CD1c-positive myeloid dendritic cell (primary cell): ENCODE measurements around the gene UBASH3A.

ENCODE experiments used
- DNase-seq: peaks from one replicate; pipeline ENCODE4 v3.0.0-alpha.2; 2016; ENCODE audit errors: extremely low spot score

UBASH3A gene

DNA sequence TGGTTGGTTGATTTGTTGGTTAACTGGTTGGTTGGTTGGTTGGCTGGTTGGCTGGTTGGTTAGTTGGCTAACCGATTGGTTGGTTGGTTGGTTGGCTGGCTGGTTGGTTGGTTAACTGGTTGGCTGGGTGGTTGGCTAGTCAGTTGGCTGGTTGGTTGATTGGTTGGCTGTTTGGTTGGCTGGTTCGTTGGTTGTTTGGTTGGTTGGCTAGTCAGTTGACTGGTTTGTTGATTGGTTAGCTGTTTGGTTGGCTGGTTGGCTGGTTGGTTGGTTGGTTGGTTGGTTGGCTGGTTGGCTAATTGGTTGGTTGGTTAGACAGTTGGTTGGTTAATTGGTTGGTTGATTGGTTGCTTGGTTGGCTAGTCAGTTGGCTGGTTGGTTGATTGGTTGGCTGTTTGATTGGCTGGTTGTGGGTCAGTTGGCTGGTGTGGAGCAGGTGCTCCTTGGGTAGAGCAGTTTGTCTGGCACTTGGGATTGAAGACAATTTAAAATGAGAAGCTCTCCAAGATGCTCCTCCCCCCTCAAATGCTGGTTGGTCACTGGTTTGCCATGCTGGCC, 85.4 kb downstream of the UBASH3A start:
- DNase-seq, result no peak

- DNase-seq, result no peak
Observed at GRCh38 chr21:42489991-42490390, 86.3 kb downstream of the UBASH3A start.

GRCh38 chr21:42490720-42491119, 87.0 kb downstream of the UBASH3A start:
- DNase-seq, result no peak

DNA sequence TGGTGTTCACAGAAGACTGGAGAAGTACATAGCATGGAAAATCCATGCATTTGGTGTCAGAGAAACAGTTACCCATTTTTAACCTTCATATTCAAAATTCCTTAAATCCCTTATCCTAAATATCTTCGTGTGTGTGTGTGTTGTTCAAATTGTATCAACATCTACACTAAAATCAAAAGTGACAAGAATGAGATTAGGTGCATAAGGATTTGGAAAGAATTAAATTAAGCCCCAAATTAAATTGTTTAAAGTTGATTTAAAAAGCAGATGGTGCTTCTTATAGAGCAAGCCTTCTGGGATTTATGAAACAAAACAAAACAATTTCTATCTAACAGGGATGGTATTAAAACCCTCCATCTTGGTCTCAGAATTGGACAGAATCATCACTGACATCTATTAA, 87.6 kb downstream of the UBASH3A start:
- DNase-seq, result no peak

- DNase-seq, result no peak
Observed at GRCh38 chr21:42492201-42492600, 88.5 kb downstream of the UBASH3A start.

GRCh38 chr21:42493109-42494060, 89.7 kb downstream of the UBASH3A start:
- no peak for DNase-seq

DNA sequence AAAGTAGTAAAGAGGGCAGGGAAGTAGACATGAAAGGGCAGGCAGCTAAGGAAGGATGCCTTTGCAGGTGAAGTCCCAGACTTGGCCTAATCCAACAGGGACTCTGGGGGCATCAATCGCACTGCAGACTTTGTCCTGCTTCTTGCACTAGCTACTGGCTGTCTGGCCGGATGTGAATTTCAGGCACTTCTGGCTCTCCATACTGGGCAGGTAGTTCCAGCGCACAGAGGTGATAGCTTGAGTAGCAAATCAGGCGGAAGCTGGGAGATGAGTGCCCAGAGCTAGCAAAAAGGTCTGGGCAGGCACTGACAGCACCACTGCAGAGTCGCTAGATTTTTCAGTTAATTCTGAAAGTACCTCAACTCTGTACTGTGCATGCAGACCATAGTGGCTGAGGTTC, 91.3 kb downstream of the UBASH3A start:
- no peak for DNase-seq

DNA sequence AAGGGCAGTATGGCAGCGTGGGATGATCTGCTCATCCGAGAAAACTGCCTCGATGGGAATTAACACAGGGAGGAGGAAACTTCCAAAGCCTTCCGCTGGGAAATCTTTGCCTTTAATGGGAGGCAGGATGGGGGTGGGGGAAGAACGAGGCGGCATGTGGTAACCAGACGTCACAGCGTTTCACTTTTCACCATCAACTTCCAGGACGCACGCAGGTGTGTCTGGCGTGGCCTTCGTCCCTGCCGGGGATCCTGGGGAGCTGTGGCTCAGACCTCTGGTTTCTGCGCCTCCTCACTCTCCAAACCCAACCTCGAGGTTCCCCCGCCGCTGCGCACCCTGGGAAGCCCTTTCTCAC, 92.0 kb downstream of the UBASH3A start:
- no peak for DNase-seq

GRCh38 chr21:42496120-42496838, 92.6 kb downstream of the UBASH3A start, which contains the start of gene RSPH1:
Gene RSPH1, minus strand, starts transcription at chr21:42496224. Its CDS starts 38 bp downstream, at chr21:42496186.
- peak; percentile 99 for DNase-seq

DNA sequence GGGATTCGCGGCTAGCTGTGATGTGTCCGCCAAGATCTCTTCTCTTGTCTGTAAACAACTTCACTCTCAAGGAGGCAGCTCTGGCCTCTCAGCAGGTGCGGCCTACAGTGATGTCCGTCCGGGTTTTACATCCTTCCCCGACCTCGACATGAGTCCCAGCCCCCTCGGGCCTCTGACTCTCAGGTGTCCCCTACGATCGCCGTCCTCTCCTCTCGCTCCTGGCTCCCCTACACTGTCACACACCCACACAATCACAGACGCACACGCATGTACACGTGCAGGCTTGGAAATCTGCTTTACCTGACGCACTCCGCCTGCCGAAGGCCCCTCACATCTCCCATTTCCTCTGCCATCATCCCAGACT, 93.1 kb downstream of the UBASH3A start:
- DNase-seq, result no peak
